ENCODE data around the gene KIF19.

- TF ChIP-seq CTCF (optimal IDR thresholded peaks at IDR 0.05 in 1 of 3, IDR thresholded peaks at IDR 0.05 in 1 of 3, conservative IDR thresholded peaks at IDR 0.05 in 1 of 3; ENCODE audit: extremely low read depth in 1 of 3, insufficient read depth in 2 of 3, low read length in 3 of 3) (no peak), EZH2 (IDR thresholded peaks at IDR 0.05; ENCODE audit: low read length) (no peak)
Measured at GRCh38 chr17:74354561-74354960, 28.5 kb downstream of the KIF19 start.
